Mononuclear cell (primary cell): ENCODE results near the gene MYD88. TPM values are rescaled to one million over a fixed set of nuclear protein-coding genes. Genes with fewer than 3 reads are reported as not detected.
"Not testable (repeated sequence)": the region's sequence is repeated elsewhere in the genome, so short reads cannot be mapped to it uniquely, and the experiment has no call there.

Experiments
- H3K27me3 ChIP-seq: 2 replicates; pipeline ENCODE4 v1.6.0; 2011; ENCODE audit warnings: low read length, control low read depth; ENCODE audit not compliant: insufficient read depth
- H3K4me1 ChIP-seq: 2 replicates; pipeline ENCODE4 v1.5.1; 2011; ENCODE audit warnings: mild to moderate bottlenecking, low read length, control low read depth; ENCODE audit not compliant: insufficient read depth
- H3K4me3 ChIP-seq: 2 replicates; pipeline ENCODE4 v1.5.1; 2011; ENCODE audit warnings: mild to moderate bottlenecking, low read length, moderate library complexity
- H3K9me3 ChIP-seq: 2 replicates; pipeline ENCODE4 v1.5.1; 2011; ENCODE audit warnings: low read depth, mild to moderate bottlenecking, control low read depth, low read length
- total RNA-seq: library from RNA; depleted of rRNA; stranded (reverse); fragments of >200 nt; gene quantifications from one replicate; pipeline ENCODE4 v1.2.3, GENCODE V29; 2012

MYD88 gene
- total RNA-seq, 1 donor, result 23.1 TPM

DNA sequence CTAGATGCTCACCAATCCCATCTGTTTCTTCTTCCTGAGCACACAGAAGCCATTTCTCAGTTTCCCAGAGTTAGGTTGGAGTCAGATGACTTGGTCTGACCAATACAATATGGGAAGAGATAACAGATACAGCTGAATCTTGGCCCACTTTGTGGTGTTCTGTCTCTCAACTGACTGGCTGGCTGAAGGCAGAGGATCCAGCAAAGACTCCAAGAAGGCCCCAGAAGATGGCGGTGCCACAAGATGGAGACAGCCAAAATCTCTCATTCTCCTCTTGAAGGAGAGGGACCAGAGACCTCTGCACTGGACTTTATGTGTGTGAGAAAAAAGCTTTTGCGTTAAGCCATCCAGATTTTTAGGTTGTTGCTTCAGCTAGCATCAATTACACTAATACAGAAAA lies 18.7 kb downstream of the MYD88 start:
- H3K9me3 ChIP-seq, result no peaks in the 10 kb centered on the region
- H3K4me1 ChIP-seq, result peaks cover 29% of the 10 kb centered on the region
- no peaks in the 10 kb centered on the region for H3K27me3 ChIP-seq
- no peak overlapping the region for H3K4me3 ChIP-seq

- Histone ChIP-seq H3K9me3 (no peaks in the 10 kb centered on the region), H3K27me3 (no peaks in the 10 kb centered on the region), H3K4me3 (no peak overlapping the region), H3K4me1 (peaks cover 24% of the 10 kb centered on the region)
Observed at GRCh38 chr3:38157595-38157994, 19.1 kb downstream of the MYD88 start.

DNA sequence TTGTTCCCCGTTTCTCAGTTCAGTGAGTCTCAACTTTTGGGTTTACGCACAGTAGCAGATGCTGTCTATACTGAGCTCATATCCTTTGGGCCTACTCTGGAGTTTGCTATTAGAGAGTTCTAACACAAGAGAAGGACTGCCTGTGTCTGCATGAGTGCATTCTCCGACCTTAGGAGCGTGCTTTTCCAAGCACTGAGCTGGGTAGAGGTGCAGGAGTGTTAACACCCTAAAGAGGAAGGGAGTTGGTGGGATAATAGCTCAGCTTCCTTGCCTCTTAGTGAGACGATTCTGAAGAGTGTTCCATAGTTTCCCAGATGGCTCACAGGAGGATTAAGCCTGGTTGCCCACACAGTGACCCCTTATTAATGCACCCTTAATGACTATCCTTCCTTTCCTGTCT lies 20.0 kb downstream of the MYD88 start:
- Histone ChIP-seq H3K4me3 (no peak overlapping the region), H3K27me3 (no peaks in the 10 kb centered on the region), H3K4me1 (peaks cover 15% of the 10 kb centered on the region), H3K9me3 (no peaks in the 10 kb centered on the region)

DNA sequence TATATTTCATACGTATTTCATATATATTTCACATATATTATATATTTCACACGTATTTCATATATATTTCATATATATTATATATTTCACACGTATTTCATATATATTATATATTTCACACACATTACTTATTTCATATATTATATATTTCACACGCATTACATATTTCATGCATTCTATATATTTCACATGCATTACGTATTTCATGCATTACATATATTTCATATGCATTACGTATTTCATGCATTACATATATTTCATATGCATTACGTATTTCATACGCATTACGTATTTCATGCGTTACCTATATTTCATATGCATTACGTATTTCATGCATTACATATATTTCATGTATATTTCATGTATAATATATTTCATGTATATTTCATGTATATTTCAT lies 22.2 kb downstream of the MYD88 start:
- not testable (repeated sequence) for H3K27me3 ChIP-seq, H3K4me3 ChIP-seq, H3K9me3 ChIP-seq, H3K4me1 ChIP-seq

DNA sequence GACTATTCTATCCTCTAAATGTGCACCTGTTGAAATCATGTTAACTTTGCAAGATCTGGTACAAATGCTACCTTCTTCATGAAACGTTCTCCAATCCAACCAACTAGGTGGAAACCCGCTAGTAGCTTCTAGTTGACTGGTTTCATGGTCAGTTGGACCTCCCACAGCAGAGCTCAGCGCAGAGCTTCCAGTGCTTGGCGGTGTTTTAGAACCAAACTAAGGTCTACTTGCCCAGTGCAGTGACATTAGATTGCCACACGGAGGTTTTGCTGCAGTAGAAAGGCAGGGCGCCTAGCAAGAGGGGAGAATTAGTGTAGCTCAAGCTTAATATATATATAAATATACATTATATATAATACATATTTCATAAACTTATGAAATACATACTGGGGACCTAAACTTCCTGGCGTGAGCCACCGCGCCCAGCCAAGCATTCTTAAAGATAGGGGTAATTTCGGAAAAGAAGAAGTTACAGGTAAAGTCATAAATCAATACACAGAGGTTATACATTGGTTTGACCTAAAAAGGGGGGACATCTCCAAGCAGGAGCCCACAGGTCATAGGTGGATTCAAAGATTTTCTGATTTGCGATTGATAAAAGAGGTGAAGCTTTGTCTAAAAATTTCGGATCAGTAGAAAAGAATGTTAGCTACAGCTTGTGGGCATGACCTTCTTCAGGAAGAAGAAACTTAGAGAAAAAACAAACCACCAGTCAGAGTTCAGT lies 24.8 kb downstream of the MYD88 start:
- Histone ChIP-seq H3K4me1 (peaks cover 29% of the 10 kb centered on the region), H3K4me3 (no peak overlapping the region), H3K9me3 (no peaks in the 10 kb centered on the region), H3K27me3 (no peaks in the 10 kb centered on the region)

- Histone ChIP-seq H3K27me3 (no peaks in the 10 kb centered on the region), H3K4me1 (peaks cover 31% of the 10 kb centered on the region), H3K4me3 (peak overlapping the region; percentile 68), H3K9me3 (no peaks in the 10 kb centered on the region)
Observed at GRCh38 chr3:38163841-38164642, 25.6 kb downstream of the MYD88 start.

DNA sequence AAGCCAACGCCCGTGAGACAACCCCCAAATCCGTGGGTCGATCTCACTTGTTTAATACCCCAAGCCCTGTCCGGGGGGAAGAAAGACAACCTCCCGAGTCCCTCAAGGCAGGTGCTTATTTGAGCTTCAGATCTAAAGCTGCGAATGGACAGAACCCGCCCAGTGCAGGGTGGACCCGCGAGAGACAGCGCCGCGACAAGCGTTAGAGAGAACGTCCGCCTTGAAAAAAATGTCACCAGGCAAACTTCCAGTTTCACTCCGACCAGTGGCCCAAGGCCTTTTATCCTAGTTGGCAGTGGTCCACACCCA lies 26.1 kb downstream of the MYD88 start:
- Histone ChIP-seq H3K4me3 (peak overlapping the region; percentile 68), H3K9me3 (no peaks in the 10 kb centered on the region)

DNA sequence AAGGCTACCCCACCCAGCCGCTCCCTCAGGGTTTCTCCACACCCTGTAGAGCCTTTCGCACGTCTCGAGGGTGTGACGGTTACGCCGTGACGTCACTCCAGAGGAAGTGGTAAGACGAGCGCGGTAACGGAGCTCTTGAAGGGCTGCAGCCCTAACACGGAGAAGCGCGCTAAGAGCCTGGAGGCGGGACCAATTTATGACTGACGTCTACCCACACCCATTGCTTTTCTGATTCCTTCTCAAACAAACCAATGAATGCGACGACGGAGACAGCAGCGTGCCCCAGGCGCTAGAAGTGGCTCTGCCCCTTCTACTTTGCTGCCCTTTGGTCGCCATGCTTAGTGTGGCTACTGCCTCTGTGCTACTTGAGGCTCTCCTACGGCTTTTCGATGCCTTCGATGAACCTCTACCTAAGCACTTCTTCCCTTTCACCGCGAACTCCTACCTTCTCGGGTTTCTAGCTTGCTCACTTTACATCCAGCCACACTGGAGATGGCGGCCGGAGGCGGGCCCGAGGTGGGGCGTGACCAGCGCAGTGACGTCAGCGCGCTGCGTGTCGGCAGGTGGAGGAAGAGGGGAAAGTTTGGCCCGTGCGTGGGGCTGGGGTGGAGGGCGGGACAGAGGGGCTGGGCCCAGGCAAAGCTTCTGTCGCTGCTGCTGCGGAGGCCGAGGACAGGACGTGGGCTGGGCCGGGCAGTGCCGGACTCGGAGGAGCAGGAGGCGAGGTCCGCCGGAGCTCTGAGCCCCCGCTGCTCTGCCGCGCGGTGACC lies 26.7 kb downstream of the MYD88 start, which contains the start of gene OXSR1:
OXSR1 (plus strand) TSS at position 586 of the 770 bp plus-strand sequence. CDS start 340 bp downstream, outside the sequence.
- H3K9me3 ChIP-seq, result no peaks in the 10 kb centered on the region
- peak within 1 kb of the TSS; percentile 68 for H3K4me3 ChIP-seq

More for the DNA sequence above, 26.1 kb downstream of the MYD88 start:
- Histone ChIP-seq H3K27me3 (no peaks in the 10 kb centered on the region), H3K4me1 (peaks cover 32% of the 10 kb centered on the region)

GRCh38 chr3:38165722-38166387 lies 27.4 kb downstream of the MYD88 start:
- Histone ChIP-seq H3K4me1 (peaks cover 40% of the 10 kb centered on the region), H3K27me3 (no peaks in the 10 kb centered on the region), H3K9me3 (no peaks in the 10 kb centered on the region), H3K4me3 (peak overlapping the region; percentile 68)

More for the DNA sequence above, 26.7 kb downstream of the MYD88 start, which contains the start of gene OXSR1:
- no peaks in the 10 kb centered on the region for H3K27me3 ChIP-seq
- peaks cover 35% of the 10 kb centered on the region for H3K4me1 ChIP-seq

DNA sequence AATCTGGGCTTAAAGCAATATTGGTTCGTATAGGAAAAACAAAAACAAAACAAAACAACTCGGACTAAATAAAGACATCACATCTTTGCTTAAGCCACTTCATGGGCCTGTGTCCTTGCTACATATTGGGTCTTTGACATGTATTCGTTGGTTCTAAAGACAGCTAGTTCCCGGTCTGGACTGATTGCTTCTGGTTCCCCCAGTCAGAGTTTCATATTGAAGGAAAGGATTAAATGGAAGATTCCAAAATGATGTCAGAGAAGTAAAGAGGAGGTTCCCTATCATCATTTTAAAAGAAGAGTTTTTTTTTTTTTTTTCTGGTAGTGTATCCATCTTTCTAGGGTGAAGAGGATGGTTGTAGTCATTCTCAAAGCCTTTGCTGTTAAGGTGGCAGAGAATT lies 29.1 kb downstream of the MYD88 start:
- no peaks in the 10 kb centered on the region for H3K27me3 ChIP-seq
- peaks cover 42% of the 10 kb centered on the region for H3K4me1 ChIP-seq
- no peaks in the 10 kb centered on the region for H3K9me3 ChIP-seq
- H3K4me3 ChIP-seq, result no peak overlapping the region

- Histone ChIP-seq H3K27me3 (no peaks in the 10 kb centered on the region), H3K9me3 (no peaks in the 10 kb centered on the region), H3K4me3 (no peak overlapping the region), H3K4me1 (peaks cover 46% of the 10 kb centered on the region)
Observed at GRCh38 chr3:38168151-38169026, 29.9 kb downstream of the MYD88 start.

DNA sequence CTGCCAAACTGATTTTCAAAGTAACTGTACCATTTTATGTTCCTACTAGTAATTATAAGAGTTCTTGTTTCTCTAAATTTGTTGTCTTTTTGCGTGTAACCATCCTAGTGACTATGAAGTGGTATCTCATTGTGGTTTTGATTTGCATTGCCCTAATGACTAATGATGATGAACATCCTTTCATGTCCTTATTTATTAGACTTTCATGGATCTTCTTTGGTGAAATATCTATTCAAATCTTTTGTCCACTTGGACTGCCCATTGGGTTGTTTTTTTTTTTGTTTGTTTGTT lies 30.5 kb downstream of the MYD88 start:
- Histone ChIP-seq H3K9me3 (no peaks in the 10 kb centered on the region), H3K4me1 (peaks cover 49% of the 10 kb centered on the region), H3K4me3 (no peak overlapping the region), H3K27me3 (no peaks in the 10 kb centered on the region)

DNA sequence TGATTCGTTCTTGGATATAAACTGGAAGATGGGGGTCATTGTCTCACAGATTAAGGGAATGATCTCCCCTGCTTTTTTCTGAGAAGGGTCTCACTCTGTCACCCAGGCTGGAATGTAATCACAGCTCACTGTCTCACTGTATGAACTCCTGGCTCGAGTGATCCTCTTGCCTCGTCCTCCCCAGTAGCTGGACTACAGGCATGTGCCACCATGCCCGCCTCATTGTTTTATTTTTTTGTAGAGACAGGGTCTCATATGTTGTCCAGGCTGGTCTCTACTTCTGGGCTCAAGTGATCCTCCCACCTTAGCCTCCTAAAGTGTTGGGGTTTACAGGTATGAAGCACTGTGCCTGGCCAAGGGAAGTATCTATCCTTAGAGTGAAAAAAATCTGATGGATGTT lies 32.3 kb downstream of the MYD88 start:
- H3K4me1 ChIP-seq, result peaks cover 45% of the 10 kb centered on the region
- no peaks in the 10 kb centered on the region for H3K9me3 ChIP-seq

GRCh38 chr3:38171622-38172021 lies 33.2 kb downstream of the MYD88 start:
- Histone ChIP-seq H3K9me3 (no peaks in the 10 kb centered on the region), H3K27me3 (no peaks in the 10 kb centered on the region), H3K4me1 (peaks cover 38% of the 10 kb centered on the region), H3K4me3 (no peak overlapping the region)

More for the DNA sequence above, 32.3 kb downstream of the MYD88 start:
- Histone ChIP-seq H3K27me3 (no peaks in the 10 kb centered on the region), H3K4me3 (no peak overlapping the region)
